Renal cortical epithelial cell (primary cell): ENCODE measurements around the gene CNTNAP2. TPM values are rescaled to one million over a fixed set of nuclear protein-coding genes. Genes with fewer than 3 reads are reported as not detected.

Experiments used
- DNase-seq: peaks from one replicate; pipeline ENCODE4 v3.0.0-alpha.2; 2011; ENCODE audit warnings: low read depth
- total RNA-seq: library from RNA; depleted of rRNA; stranded (reverse); fragments of >200 nt; gene quantifications from 2 replicates; pipeline ENCODE4 v1.2.3, GENCODE V29; 2014

CNTNAP2 gene
- total RNA-seq, 1 donor from 2014 or later, result 0.25 TPM

GRCh38 chr7:147915781-147916180 is 1799.2 kb downstream of the CNTNAP2 start:
- DNase-seq, result no peak

- no peak for DNase-seq
Measured at GRCh38 chr7:147916573-147916972, 1800.0 kb downstream of the CNTNAP2 start.

- no peak for DNase-seq
Measured at GRCh38 chr7:147923841-147924240, 1807.2 kb downstream of the CNTNAP2 start.

GRCh38 chr7:147937428-147937827 is 1820.8 kb downstream of the CNTNAP2 start:
- no peak for DNase-seq

GRCh38 chr7:147941381-147941780 is 1824.8 kb downstream of the CNTNAP2 start:
- no peak for DNase-seq

- no peak for DNase-seq
Measured at GRCh38 chr7:147944321-147944720, 1827.7 kb downstream of the CNTNAP2 start.

- no peak for DNase-seq
Measured at GRCh38 chr7:147952918-147953317, 1836.3 kb downstream of the CNTNAP2 start.

GRCh38 chr7:147968046-147968610 is 1851.5 kb downstream of the CNTNAP2 start:
- DNase-seq, result no peak

- DNase-seq, result no peak
Measured at GRCh38 chr7:147971606-147972110, 1855.1 kb downstream of the CNTNAP2 start.

- no peak for DNase-seq
Measured at GRCh38 chr7:147978201-147978600, 1861.6 kb downstream of the CNTNAP2 start.

- DNase-seq, result no peak
Measured at GRCh38 chr7:147978651-147979050, 1862.0 kb downstream of the CNTNAP2 start.

- DNase-seq, result no peak
Measured at GRCh38 chr7:147980826-147981813, 1864.5 kb downstream of the CNTNAP2 start.

GRCh38 chr7:147982307-147982706 is 1865.7 kb downstream of the CNTNAP2 start:
- DNase-seq, result no peak

- no peak for DNase-seq
Measured at GRCh38 chr7:147984265-147984664, 1867.7 kb downstream of the CNTNAP2 start.

GRCh38 chr7:147990079-147990478 is 1873.5 kb downstream of the CNTNAP2 start:
- no peak for DNase-seq

- no peak for DNase-seq
Measured at GRCh38 chr7:147990942-147991341, 1874.3 kb downstream of the CNTNAP2 start.

- DNase-seq, result no peak
Measured at GRCh38 chr7:147992698-147993097, 1876.1 kb downstream of the CNTNAP2 start.

- no peak for DNase-seq
Measured at GRCh38 chr7:147997636-147998035, 1881.0 kb downstream of the CNTNAP2 start.

GRCh38 chr7:147999962-148000361 is 1883.4 kb downstream of the CNTNAP2 start:
- no peak for DNase-seq

GRCh38 chr7:148011753-148012152 is 1895.2 kb downstream of the CNTNAP2 start:
- DNase-seq, result no peak

GRCh38 chr7:148014001-148014400 is 1897.4 kb downstream of the CNTNAP2 start:
- no peak for DNase-seq

- DNase-seq, result no peak
Measured at GRCh38 chr7:148014541-148014940, 1897.9 kb downstream of the CNTNAP2 start.

GRCh38 chr7:148017126-148017525 is 1900.5 kb downstream of the CNTNAP2 start:
- DNase-seq, result no peak
